ENCODE results near the gene GPR143.

The GPR143 gene

GRCh38 chrX:9681422-9681821, 84.2 kb downstream of the GPR143 start:
- TF ChIP-seq REST (IDR thresholded peaks at IDR 0.05; ENCODE audit: low read depth) (no peak), EP300 (IDR thresholded peaks at IDR 0.05; ENCODE audit: borderline replicate concordance) (no peak), TAF1 (IDR thresholded peaks at IDR 0.05; ENCODE audit: low read depth) (no peak), YY1 (IDR thresholded peaks at IDR 0.05; ENCODE audit: low read depth) (no peak), NFIC (IDR thresholded peaks at IDR 0.05) (no peak), USF1 (IDR thresholded peaks at IDR 0.05) (no peak), CREB1 (IDR thresholded peaks at IDR 0.05; ENCODE audit: low read depth) (no peak), FOXM1 (IDR thresholded peaks at IDR 0.05; ENCODE audit: borderline replicate concordance, low read depth) (no peak), TCF12 (IDR thresholded peaks at IDR 0.05; ENCODE audit: low read depth) (no peak), ZBTB7A (IDR thresholded peaks at IDR 0.05; ENCODE audit: low read depth) (no peak), CEBPB (IDR thresholded peaks at IDR 0.05) (no peak), MAX (IDR thresholded peaks at IDR 0.05) (no peak)

GRCh38 chrX:9681011-9681410, 84.6 kb downstream of the GPR143 start:
- TF ChIP-seq CEBPB (IDR thresholded peaks at IDR 0.05), result no peak
- TF ChIP-seq RAD21 (IDR thresholded peaks at IDR 0.05; ENCODE audit: low read depth), result no peak

- no peak for TF ChIP-seq EGR1 (IDR thresholded peaks at IDR 0.05)
- no peak for TF ChIP-seq CREB1 (IDR thresholded peaks at IDR 0.05; ENCODE audit: low read depth)
- no peak for TF ChIP-seq CEBPB (IDR thresholded peaks at IDR 0.05)
- TF ChIP-seq FOXM1 (IDR thresholded peaks at IDR 0.05; ENCODE audit: borderline replicate concordance, low read depth), result no peak
- TF ChIP-seq ZBTB7A (IDR thresholded peaks at IDR 0.05; ENCODE audit: low read depth), result no peak
- TF ChIP-seq TEAD4 (IDR thresholded peaks at IDR 0.05), result no peak
- no peak for TF ChIP-seq YY1 (IDR thresholded peaks at IDR 0.05; ENCODE audit: low read depth)
- TF ChIP-seq RAD21 (IDR thresholded peaks at IDR 0.05; ENCODE audit: low read depth), result no peak
- TF ChIP-seq USF1 (IDR thresholded peaks at IDR 0.05), result no peak
- TF ChIP-seq MAX (IDR thresholded peaks at IDR 0.05), result no peak
- TF ChIP-seq NFIC (IDR thresholded peaks at IDR 0.05), result no peak
Measured at GRCh38 chrX:9678215-9678965, 87.3 kb downstream of the GPR143 start.

GRCh38 chrX:9677098-9677739, 88.4 kb downstream of the GPR143 start:
- TF ChIP-seq CEBPB (IDR thresholded peaks at IDR 0.05) (no peak), TAF1 (IDR thresholded peaks at IDR 0.05; ENCODE audit: low read depth) (no peak), RAD21 (IDR thresholded peaks at IDR 0.05; ENCODE audit: low read depth) (no peak), YY1 (IDR thresholded peaks at IDR 0.05; ENCODE audit: low read depth) (no peak), EP300 (IDR thresholded peaks at IDR 0.05; ENCODE audit: borderline replicate concordance) (no peak), FOXM1 (IDR thresholded peaks at IDR 0.05; ENCODE audit: borderline replicate concordance, low read depth) (no peak), MAX (IDR thresholded peaks at IDR 0.05) (no peak), CREB1 (IDR thresholded peaks at IDR 0.05; ENCODE audit: low read depth) (no peak), EGR1 (IDR thresholded peaks at IDR 0.05) (no peak), TEAD4 (IDR thresholded peaks at IDR 0.05) (no peak), NFIC (IDR thresholded peaks at IDR 0.05) (no peak), ZBTB7A (IDR thresholded peaks at IDR 0.05; ENCODE audit: low read depth) (no peak), USF1 (IDR thresholded peaks at IDR 0.05) (no peak), TCF12 (IDR thresholded peaks at IDR 0.05; ENCODE audit: low read depth) (no peak), REST (IDR thresholded peaks at IDR 0.05; ENCODE audit: low read depth) (no peak)

- no peak for TF ChIP-seq ZBTB7A (IDR thresholded peaks at IDR 0.05; ENCODE audit: low read depth)
- TF ChIP-seq CEBPB (IDR thresholded peaks at IDR 0.05), result no peak
- no peak for TF ChIP-seq EP300 (IDR thresholded peaks at IDR 0.05; ENCODE audit: borderline replicate concordance)
- TF ChIP-seq REST (IDR thresholded peaks at IDR 0.05; ENCODE audit: low read depth), result no peak
- TF ChIP-seq MAX (IDR thresholded peaks at IDR 0.05), result no peak
- no peak for TF ChIP-seq YY1 (IDR thresholded peaks at IDR 0.05; ENCODE audit: low read depth)
- no peak for TF ChIP-seq USF1 (IDR thresholded peaks at IDR 0.05)
- no peak for TF ChIP-seq NFIC (IDR thresholded peaks at IDR 0.05)
Measured at GRCh38 chrX:9676738-9677097, 88.9 kb downstream of the GPR143 start.
